GM19351 (cell line): ENCODE measurements around the gene RALGAPA2.

Experiments used
- ATAC-seq: cut with Tn5 transposase; IDR thresholded peaks from one replicate; pipeline ENCODE4 v1.9.1; 2021; ENCODE audit warnings: mild to moderate bottlenecking, moderate library complexity; ENCODE audit not compliant: unreplicated experiment

The RALGAPA2 gene

GRCh38 chr20:20442466-20442865 lies 270.0 kb downstream of the RALGAPA2 start:
- no peak for ATAC-seq

- no peak for ATAC-seq
Measured at GRCh38 chr20:20440886-20441658, 271.4 kb downstream of the RALGAPA2 start.

- ATAC-seq = no peak
Measured at GRCh38 chr20:20440481-20440880, 272.0 kb downstream of the RALGAPA2 start.

- ATAC-seq = no peak
Measured at GRCh38 chr20:20439602-20440190, 272.7 kb downstream of the RALGAPA2 start.

- ATAC-seq = no peak
Measured at GRCh38 chr20:20437314-20437713, 275.1 kb downstream of the RALGAPA2 start.

- no peak for ATAC-seq
Measured at GRCh38 chr20:20436689-20437088, 275.8 kb downstream of the RALGAPA2 start.

- no peak for ATAC-seq
Measured at GRCh38 chr20:20435453-20435852, 277.0 kb downstream of the RALGAPA2 start.

- no peak for ATAC-seq
Measured at GRCh38 chr20:20432618-20433286, 279.7 kb downstream of the RALGAPA2 start.

- ATAC-seq = no peak
Measured at GRCh38 chr20:20430066-20430465, 282.4 kb downstream of the RALGAPA2 start.

- ATAC-seq = no peak
Measured at GRCh38 chr20:20428067-20428466, 284.4 kb downstream of the RALGAPA2 start.

GRCh38 chr20:20427227-20427864 lies 285.1 kb downstream of the RALGAPA2 start:
- no peak for ATAC-seq

- ATAC-seq = no peak
Measured at GRCh38 chr20:20426655-20426907, 285.9 kb downstream of the RALGAPA2 start.

GRCh38 chr20:20425823-20426654 lies 286.4 kb downstream of the RALGAPA2 start:
- no peak for ATAC-seq

GRCh38 chr20:20423117-20423516 lies 289.3 kb downstream of the RALGAPA2 start:
- ATAC-seq = no peak

GRCh38 chr20:20417876-20418676 lies 294.4 kb downstream of the RALGAPA2 start:
- no peak for ATAC-seq

GRCh38 chr20:20415321-20415720 lies 297.1 kb downstream of the RALGAPA2 start:
- no peak for ATAC-seq

GRCh38 chr20:20414640-20415220 lies 297.7 kb downstream of the RALGAPA2 start:
- no peak for ATAC-seq

GRCh38 chr20:20413810-20414281 lies 298.6 kb downstream of the RALGAPA2 start:
- ATAC-seq = no peak

GRCh38 chr20:20412750-20413149 lies 299.7 kb downstream of the RALGAPA2 start:
- no peak for ATAC-seq

- no peak for ATAC-seq
Measured at GRCh38 chr20:20411836-20412235, 300.6 kb downstream of the RALGAPA2 start.
